HEK293 (cell line): ENCODE data around the gene OR1I1.

Source experiments
- CTCF ChIP-seq: fragments of 450-650 bp; formaldehyde crosslinking; IDR thresholded peaks from 2 replicates; pipeline ENCODE4 v1.5.1; 2016; ENCODE audit warnings: missing biosample characterization, missing genetic modification characterization
- GLIS1 ChIP-seq: fragments of 450-650 bp; formaldehyde crosslinking; IDR thresholded peaks from 2 replicates; pipeline ENCODE4 v1.5.1; 2016; ENCODE audit warnings: missing biosample characterization, missing genetic modification characterization
- KLF1 ChIP-seq: fragments of 450-650 bp; formaldehyde crosslinking; IDR thresholded peaks from 2 replicates; pipeline ENCODE4 v1.5.1; 2016; ENCODE audit warnings: missing biosample characterization, missing genetic modification characterization
- PRDM10 ChIP-seq: fragments of 450-650 bp; formaldehyde crosslinking; IDR thresholded peaks from 2 replicates; pipeline ENCODE4 v1.5.1; 2016; ENCODE audit warnings: missing biosample characterization, missing genetic modification characterization
- SALL2 ChIP-seq: fragments of 450-650 bp; formaldehyde crosslinking; IDR thresholded peaks from 2 replicates; pipeline ENCODE4 v1.5.0; 2017; ENCODE audit warnings: missing biosample characterization, mild to moderate bottlenecking, missing genetic modification characterization, borderline replicate concordance
- ZNF335 ChIP-seq: fragments of 450-650 bp; formaldehyde crosslinking; conservative IDR thresholded peaks from 2 replicates; pipeline ENCODE4 v1.5.1; 2016; ENCODE audit warnings: missing biosample characterization, missing genetic modification characterization
- ZNF423 ChIP-seq: fragments of 450-650 bp; formaldehyde crosslinking; IDR thresholded peaks from 2 replicates; pipeline ENCODE4 v1.5.1; 2016; ENCODE audit warnings: missing biosample characterization, missing genetic modification characterization
- ZNF544 ChIP-seq: fragments of 450-650 bp; formaldehyde crosslinking; IDR thresholded peaks from 2 replicates; pipeline ENCODE4 v1.5.0; 2017; ENCODE audit warnings: missing biosample characterization, missing genetic modification characterization
- ZNF596 ChIP-seq: fragments of 450-650 bp; IDR thresholded peaks from 2 replicates; pipeline ENCODE4 v1.5.0; 2018; ENCODE audit warnings: missing biosample characterization, mild to moderate bottlenecking, missing genetic modification characterization, moderate library complexity
- ZNF776 ChIP-seq: fragments of 450-650 bp; formaldehyde crosslinking; IDR thresholded peaks from 2 replicates; pipeline ENCODE4 v1.5.0; 2017; ENCODE audit warnings: missing biosample characterization, missing genetic modification characterization, borderline replicate concordance
- ZNF830 ChIP-seq: fragments of 450-650 bp; IDR thresholded peaks from 2 replicates; pipeline ENCODE4 v1.5.0; 2018; ENCODE audit warnings: missing biosample characterization, missing genetic modification characterization, low read depth, mild to moderate bottlenecking, moderate library complexity
- TF ChIP-seq, protein P1 (sequence below): fragments of 450-650 bp; formaldehyde crosslinking; IDR thresholded peaks from 2 replicates; pipeline ENCODE4 v1.5.1; 2016; ENCODE audit warnings: missing biosample characterization, missing genetic modification characterization

GRCh38 chr19:15136234-15136954 is 54.4 kb downstream of the OR1I1 start:
- TF ChIP-seq CTCF (tag by site-specific recombination) (no peak), ZNF830 (tag by site-specific recombination) (no peak), GLIS1 (tag by site-specific recombination) (no peak), ZNF423 (tag by site-specific recombination) (no peak), PRDM10 (no peak), SALL2 (no peak), ZNF335 (tag by site-specific recombination) (no peak), ZNF544 (tag by site-specific recombination) (no peak), KLF1 (tag by site-specific recombination) (no peak), ZNF596 (tag by site-specific recombination) (no peak), ZNF776 (tag by site-specific recombination) (no peak)
- TF ChIP-seq, protein P1, sequence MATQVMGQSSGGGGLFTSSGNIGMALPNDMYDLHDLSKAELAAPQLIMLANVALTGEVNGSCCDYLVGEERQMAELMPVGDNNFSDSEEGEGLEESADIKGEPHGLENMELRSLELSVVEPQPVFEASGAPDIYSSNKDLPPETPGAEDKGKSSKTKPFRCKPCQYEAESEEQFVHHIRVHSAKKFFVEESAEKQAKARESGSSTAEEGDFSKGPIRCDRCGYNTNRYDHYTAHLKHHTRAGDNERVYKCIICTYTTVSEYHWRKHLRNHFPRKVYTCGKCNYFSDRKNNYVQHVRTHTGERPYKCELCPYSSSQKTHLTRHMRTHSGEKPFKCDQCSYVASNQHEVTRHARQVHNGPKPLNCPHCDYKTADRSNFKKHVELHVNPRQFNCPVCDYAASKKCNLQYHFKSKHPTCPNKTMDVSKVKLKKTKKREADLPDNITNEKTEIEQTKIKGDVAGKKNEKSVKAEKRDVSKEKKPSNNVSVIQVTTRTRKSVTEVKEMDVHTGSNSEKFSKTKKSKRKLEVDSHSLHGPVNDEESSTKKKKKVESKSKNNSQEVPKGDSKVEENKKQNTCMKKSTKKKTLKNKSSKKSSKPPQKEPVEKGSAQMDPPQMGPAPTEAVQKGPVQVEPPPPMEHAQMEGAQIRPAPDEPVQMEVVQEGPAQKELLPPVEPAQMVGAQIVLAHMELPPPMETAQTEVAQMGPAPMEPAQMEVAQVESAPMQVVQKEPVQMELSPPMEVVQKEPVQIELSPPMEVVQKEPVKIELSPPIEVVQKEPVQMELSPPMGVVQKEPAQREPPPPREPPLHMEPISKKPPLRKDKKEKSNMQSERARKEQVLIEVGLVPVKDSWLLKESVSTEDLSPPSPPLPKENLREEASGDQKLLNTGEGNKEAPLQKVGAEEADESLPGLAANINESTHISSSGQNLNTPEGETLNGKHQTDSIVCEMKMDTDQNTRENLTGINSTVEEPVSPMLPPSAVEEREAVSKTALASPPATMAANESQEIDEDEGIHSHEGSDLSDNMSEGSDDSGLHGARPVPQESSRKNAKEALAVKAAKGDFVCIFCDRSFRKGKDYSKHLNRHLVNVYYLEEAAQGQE (tag by site-specific recombination), result no peak
